Activated B cell treated with CpG ODN at 0.5 μM for 24 hours (primary cell): Measurements from ENCODE around the gene TMEM131. TPM values are rescaled to one million over a fixed set of nuclear protein-coding genes. Genes with fewer than 3 reads are reported as not detected.

Source experiments
- ATAC-seq: fragments of 200-7000 bp; cut with Tn5 transposase; one replicate; pipeline ENCODE4 v1.10.0; 2021; ENCODE audit warnings: low read depth, mild to moderate bottlenecking, moderate library complexity
- CTCF ChIA-PET: fragments of 350-600 bp; sonication (Branson Sonifier 250); formaldehyde crosslinking; loops from one replicate; lab custom pipeline; 2021; ENCODE audit warnings: antibody characterized with exemption; lab: Charles Lee
- POLR2A ChIA-PET: fragments of 350-600 bp; sonication (Branson Sonifier 250); formaldehyde crosslinking; loops from one replicate; lab custom pipeline; 2021; ENCODE audit warnings: antibody characterized with exemption; lab: Charles Lee
- DNase-seq: peaks from one replicate; pipeline ENCODE4 v3.0.0; 2022
- H3K27ac Mint-ChIP-seq: one replicate; pipeline ENCODE4 v1.8.0; 2020; ENCODE audit warnings: mixed read lengths
- H3K27me3 Mint-ChIP-seq: one replicate; pipeline ENCODE4 v1.8.0; 2021; ENCODE audit warnings: mixed read lengths
- H3K36me3 Mint-ChIP-seq: one replicate; pipeline ENCODE4 v1.8.0; 2021; ENCODE audit warnings: low read depth, mixed read lengths
- H3K4me1 Mint-ChIP-seq: one replicate; pipeline ENCODE4 v1.8.0; 2021; ENCODE audit warnings: mixed read lengths
- H3K4me3 Mint-ChIP-seq: one replicate; pipeline ENCODE4 v1.8.0; 2020; ENCODE audit warnings: mild to moderate bottlenecking, mixed read lengths
- H3K9me3 Mint-ChIP-seq: one replicate; pipeline ENCODE4 v1.8.0; 2020; ENCODE audit warnings: mixed read lengths
- intact Hi-C: fragments of 100-400 bp; cut with micrococcal nuclease; formaldehyde crosslinking; loops from one replicate; pipeline ENCODE4 v1.15.1; 2024
- total RNA-seq: library from RNA; stranded (reverse); gene quantifications from 2 replicates; pipeline ENCODE4 v1.2.3, GENCODE V29; 2022
- TF ChIP-seq, protein P1 (sequence below): fragments of 200-600 bp; IDR thresholded peaks from one replicate; pipeline ENCODE4 v1.8.0; 2022; ENCODE audit warnings: antibody characterized with exemption, mild to moderate bottlenecking

Gene TMEM131
- total RNA-seq, 1 donor from 2014 or later: 146 TPM

DNA sequence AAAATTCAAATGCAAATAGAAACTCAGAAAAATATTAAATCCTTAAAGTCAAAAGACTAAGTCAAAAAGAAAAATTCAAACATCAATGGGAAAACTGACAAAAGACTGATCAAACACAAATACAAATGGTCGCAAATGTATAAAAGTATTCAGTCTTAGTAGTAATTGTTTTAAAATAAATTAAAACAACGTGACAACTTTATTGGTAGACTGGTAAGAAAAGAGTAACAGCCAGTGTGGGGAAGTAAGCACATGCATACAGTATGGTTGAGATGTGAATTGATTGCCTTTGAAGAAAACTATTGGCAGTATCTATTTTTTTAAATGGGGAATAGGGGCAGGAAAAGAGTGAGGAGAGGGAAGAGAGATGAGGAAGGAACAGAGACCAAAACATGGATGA is 9.8 kb downstream of the TMEM131 start:
- no peak for ATAC-seq

GRCh38 chr2:97983698-97984097 is 12.1 kb downstream of the TMEM131 start:
- ChIA-PET POLR2A (no interaction called here), CTCF (no interaction called here)
- Mint-ChIP-seq H3K27ac (peak overlapping the region; percentile 2), H3K9me3 (peaks cover 19% of the 10 kb centered on the region), H3K27me3 (no peaks in the 10 kb centered on the region), H3K4me3 (no peak overlapping the region), H3K4me1 (peaks cover 74% of the 10 kb centered on the region), H3K36me3 (peaks cover 50% of the 10 kb centered on the region)
- ATAC-seq (no peak), DNase-seq (no peak)
- TF ChIP-seq, protein P1, sequence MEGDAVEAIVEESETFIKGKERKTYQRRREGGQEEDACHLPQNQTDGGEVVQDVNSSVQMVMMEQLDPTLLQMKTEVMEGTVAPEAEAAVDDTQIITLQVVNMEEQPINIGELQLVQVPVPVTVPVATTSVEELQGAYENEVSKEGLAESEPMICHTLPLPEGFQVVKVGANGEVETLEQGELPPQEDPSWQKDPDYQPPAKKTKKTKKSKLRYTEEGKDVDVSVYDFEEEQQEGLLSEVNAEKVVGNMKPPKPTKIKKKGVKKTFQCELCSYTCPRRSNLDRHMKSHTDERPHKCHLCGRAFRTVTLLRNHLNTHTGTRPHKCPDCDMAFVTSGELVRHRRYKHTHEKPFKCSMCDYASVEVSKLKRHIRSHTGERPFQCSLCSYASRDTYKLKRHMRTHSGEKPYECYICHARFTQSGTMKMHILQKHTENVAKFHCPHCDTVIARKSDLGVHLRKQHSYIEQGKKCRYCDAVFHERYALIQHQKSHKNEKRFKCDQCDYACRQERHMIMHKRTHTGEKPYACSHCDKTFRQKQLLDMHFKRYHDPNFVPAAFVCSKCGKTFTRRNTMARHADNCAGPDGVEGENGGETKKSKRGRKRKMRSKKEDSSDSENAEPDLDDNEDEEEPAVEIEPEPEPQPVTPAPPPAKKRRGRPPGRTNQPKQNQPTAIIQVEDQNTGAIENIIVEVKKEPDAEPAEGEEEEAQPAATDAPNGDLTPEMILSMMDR: no peak
- intact Hi-C loops: no loop called here

More for the DNA sequence above, 9.8 kb downstream of the TMEM131 start:
- Mint-ChIP-seq H3K27me3 (no peaks in the 10 kb centered on the region), H3K36me3 (peaks cover 36% of the 10 kb centered on the region), H3K4me3 (no peak overlapping the region), H3K9me3 (peaks cover 12% of the 10 kb centered on the region), H3K4me1 (peaks cover 77% of the 10 kb centered on the region), H3K27ac (no peak overlapping the region)
- intact Hi-C loops: no loop called here
- TF ChIP-seq, protein P1: no peak
- CTCF ChIA-PET: no interaction called here
- POLR2A ChIA-PET: no interaction called here
- no peak for DNase-seq

- ChIA-PET POLR2A (interaction anchor here (1.3 kb wide), 1 partner anchor 16 kb away, joined by 3 read pairs; no protein-coding TSS in a partner anchor), CTCF (no interaction called here)
- peaks cover 70% of the 10 kb centered on the region for H3K4me1 Mint-ChIP-seq
- peaks cover 49% of the 10 kb centered on the region for H3K36me3 Mint-ChIP-seq
- intact Hi-C loops: no loop called here
- TF ChIP-seq, protein P1: no peak
- DNase-seq (no peak), ATAC-seq (no peak)
- H3K27ac Mint-ChIP-seq: no peak overlapping the region
- no peak overlapping the region for H3K4me3 Mint-ChIP-seq
- H3K27me3 Mint-ChIP-seq: no peaks in the 10 kb centered on the region
- peaks cover 14% of the 10 kb centered on the region for H3K9me3 Mint-ChIP-seq
These were observed 12.6 kb downstream of the TMEM131 start for GRCh38 chr2:97983134-97983533.

- TF ChIP-seq, protein P1: no peak
- ChIA-PET CTCF (no interaction called here), POLR2A (interaction anchor here (1.3 kb wide), 1 partner anchor 16 kb away, joined by 3 read pairs; no protein-coding TSS in a partner anchor)
- no peak overlapping the region for H3K27ac Mint-ChIP-seq
- intact Hi-C loops: no loop called here
- ATAC-seq: no peak
- H3K4me1 Mint-ChIP-seq: peaks cover 66% of the 10 kb centered on the region
- H3K27me3 Mint-ChIP-seq: no peaks in the 10 kb centered on the region
- peaks cover 9% of the 10 kb centered on the region for H3K9me3 Mint-ChIP-seq
- H3K4me3 Mint-ChIP-seq: no peak overlapping the region
- H3K36me3 Mint-ChIP-seq: peaks cover 48% of the 10 kb centered on the region
- no peak for DNase-seq
These were observed 13.1 kb downstream of the TMEM131 start for GRCh38 chr2:97982621-97983020.

DNA sequence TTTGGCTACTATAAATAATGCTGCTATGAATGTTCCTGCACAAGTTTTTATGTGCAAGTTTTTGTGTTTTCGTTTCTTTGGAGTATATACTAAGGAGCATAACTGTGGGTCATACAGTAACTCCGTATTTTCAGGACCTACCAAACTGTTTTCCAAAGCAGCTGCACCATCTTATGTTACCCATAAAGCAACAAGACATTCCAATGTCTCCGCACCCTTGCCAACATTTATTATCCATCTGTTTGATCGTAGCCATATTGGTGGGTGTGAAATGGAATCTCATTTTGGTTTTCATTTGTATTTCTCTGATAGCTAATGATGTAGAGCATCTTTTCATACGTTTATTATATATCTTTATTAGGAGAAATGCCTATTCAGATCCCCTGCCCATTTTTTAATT is 13.8 kb downstream of the TMEM131 start:
- CTCF ChIA-PET: no interaction called here
- POLR2A ChIA-PET: interaction anchor here (0.6 to 1.3 kb wide), 2 partner anchors 13 to 15 kb away, joined by 3 read pairs; no protein-coding TSS in a partner anchor
- intact Hi-C loops: no loop called here

More for the DNA sequence above, 13.8 kb downstream of the TMEM131 start:
- Mint-ChIP-seq H3K9me3 (peaks cover 9% of the 10 kb centered on the region), H3K4me1 (peaks cover 64% of the 10 kb centered on the region), H3K36me3 (peaks cover 50% of the 10 kb centered on the region), H3K27ac (no peak overlapping the region), H3K27me3 (no peaks in the 10 kb centered on the region), H3K4me3 (no peak overlapping the region)
- DNase-seq (no peak), ATAC-seq (no peak)
- TF ChIP-seq, protein P1: no peak
